SU-DHL-6 (cell line): ENCODE data around the gene PEAK3.

Experiments used
- H2AFZ ChIP-seq: fragments of 200-600 bp; sonication (generic); 2 replicates; pipeline ENCODE4 v1.6.1; 2014; ENCODE audit warnings: low read depth, mild to moderate bottlenecking, moderate library complexity, mixed read lengths, antibody characterized with exemption, low read length; ENCODE audit not compliant: severe bottlenecking
- H3F3A ChIP-seq: fragments of 200-600 bp; shearing (Covaris generic); 2 replicates; pipeline ENCODE4 v1.6.0; 2016; ENCODE audit warnings: antibody characterized with exemption, mild to moderate bottlenecking; ENCODE audit not compliant: insufficient read depth
- H3K27ac ChIP-seq: fragments of 200-600 bp; sonication (generic); 2 replicates; pipeline ENCODE4 v1.5.1; 2016; ENCODE audit warnings: low read depth, mild to moderate bottlenecking, low read length, moderate library complexity, mixed read lengths
- H3K27me3 ChIP-seq: fragments of 200-600 bp; sonication (generic), shearing (Covaris generic); 2 replicates; pipeline ENCODE4 v1.6.0; 2014; ENCODE audit warnings: mild to moderate bottlenecking, low read length
- H3K36me3 ChIP-seq: fragments of 200-600 bp; sonication (generic); 2 replicates; pipeline ENCODE4 v1.6.1; 2014; ENCODE audit warnings: mild to moderate bottlenecking, low read length, mixed read lengths
- H3K4me2 ChIP-seq: fragments of 300-600, 200-600 bp; shearing (Covaris generic), sonication (generic); 2 replicates; pipeline ENCODE4 v1.6.0; 2014; ENCODE audit warnings: low read length, low read depth, mild to moderate bottlenecking; ENCODE audit not compliant: poor library complexity, severe bottlenecking
- H3K4me3 ChIP-seq: fragments of 200-600 bp; sonication (generic); 2 replicates; pipeline ENCODE4 v1.5.1; 2014; ENCODE audit warnings: antibody characterized with exemption, low read length, mild to moderate bottlenecking, mixed read lengths; ENCODE audit not compliant: insufficient read depth, poor library complexity, severe bottlenecking
- H3K79me2 ChIP-seq: fragments of 200-600 bp; sonication (generic); 2 replicates; pipeline ENCODE4 v1.6.1; 2014; ENCODE audit warnings: mild to moderate bottlenecking, low read length, moderate library complexity; ENCODE audit not compliant: insufficient read depth
- H3K9ac ChIP-seq: fragments of 200-600 bp; sonication (generic); 2 replicates; pipeline ENCODE4 v1.7.0; 2014; ENCODE audit warnings: mild to moderate bottlenecking, low read length
- H3K9me2 ChIP-seq: fragments of 200-600 bp; sonication (generic); replicated peaks from 2 replicates; pipeline ENCODE4 v1.6.1; 2014; ENCODE audit warnings: low read length; ENCODE audit not compliant: insufficient read depth
- H3K9me3 ChIP-seq: fragments of 200-600 bp; sonication (generic); 2 replicates; pipeline ENCODE4 v1.6.1; 2014; ENCODE audit warnings: low read length, mixed read lengths; ENCODE audit not compliant: insufficient read depth
- H4K20me1 ChIP-seq: fragments of 200-600 bp; sonication (generic); 2 replicates; pipeline ENCODE4 v1.6.1; 2014; ENCODE audit warnings: low read depth, mild to moderate bottlenecking, antibody characterized with exemption, low read length, moderate library complexity, mixed read lengths
- CTCF ChIP-seq: fragments of 200-600 bp; sonication (generic); IDR thresholded peaks from one replicate; pipeline ENCODE4 v1.5.1; 2017; ENCODE audit warnings: antibody characterized with exemption, mild to moderate bottlenecking, low read length, moderate library complexity; ENCODE audit not compliant: insufficient read depth, poor library complexity, severe bottlenecking
- EZH2phosphoT487 ChIP-seq: fragments of 200-600 bp; sonication (generic), shearing (Covaris generic); conservative IDR thresholded peaks from 2 replicates; pipeline ENCODE4 v1.6.1; 2018; ENCODE audit warnings: mild to moderate bottlenecking, antibody characterized with exemption, low read length, moderate library complexity, mixed read lengths

Gene PEAK3

GRCh38 chr19:2278459-2279158 is 3.4 kb downstream of the PEAK3 start:
- TF ChIP-seq CTCF (no peak), EZH2phosphoT487 (no peak)
- Histone ChIP-seq H3K79me2 (peaks cover 8% of the 10 kb centered on the region), H3K4me3 (no peak overlapping the region), H3K9me2 (no peaks in the 10 kb centered on the region), H4K20me1 (peaks cover 6% of the 10 kb centered on the region; the same call in 1 of the 2 replicates), H3K36me3 (no peaks in the 10 kb centered on the region), H3K9ac (no peak overlapping the region), H3K27ac (no peak overlapping the region), H2AFZ (no peak overlapping the region), H3F3A (peaks cover 4% of the 10 kb centered on the region; the same call in 1 of the 2 replicates), H3K9me3 (no peaks in the 10 kb centered on the region), H3K4me2 (no peak overlapping the region), H3K27me3 (no peaks in the 10 kb centered on the region)

GRCh38 chr19:2277138-2277537 is 4.8 kb downstream of the PEAK3 start:
- Histone ChIP-seq H3K4me3 (no peak overlapping the region), H2AFZ (no peak overlapping the region), H3K9ac (no peak overlapping the region), H3K27ac (no peak overlapping the region), H3K9me2 (no peaks in the 10 kb centered on the region), H3F3A (peaks cover 18% of the 10 kb centered on the region), H3K9me3 (no peaks in the 10 kb centered on the region), H3K36me3 (no peaks in the 10 kb centered on the region), H3K4me2 (no peak overlapping the region), H3K79me2 (peaks cover 16% of the 10 kb centered on the region), H4K20me1 (peaks cover 6% of the 10 kb centered on the region; the same call in 1 of the 2 replicates), H3K27me3 (no peaks in the 10 kb centered on the region)
- TF ChIP-seq CTCF (no peak), EZH2phosphoT487 (no peak)

DNA sequence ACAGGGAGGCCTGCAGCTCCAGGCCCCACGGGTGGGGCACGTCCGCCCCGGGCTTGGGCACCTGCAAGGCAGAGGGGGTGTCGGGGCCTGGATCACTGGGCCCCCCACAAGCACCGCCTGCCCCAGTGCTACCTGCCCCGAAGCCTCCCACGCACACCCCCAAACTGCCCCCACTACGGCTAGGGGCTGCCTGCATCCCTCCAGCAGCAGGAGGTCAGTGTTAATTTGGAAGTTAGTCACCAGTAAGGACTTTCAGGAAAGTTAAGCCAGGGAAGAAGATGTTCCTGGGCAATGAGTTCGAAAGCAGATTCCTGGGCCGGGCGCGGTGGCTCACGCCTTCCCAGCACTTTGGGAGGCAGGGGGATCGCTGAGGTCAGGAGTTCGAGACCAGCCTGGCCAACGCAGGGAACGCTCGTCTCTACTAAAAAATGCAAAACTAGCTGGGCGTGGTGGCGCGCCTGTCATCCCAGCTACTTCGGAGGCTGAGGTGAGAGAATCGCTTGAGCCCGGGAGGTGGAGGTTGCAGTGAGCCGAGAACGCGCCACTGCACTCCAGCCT is 5.5 kb downstream of the PEAK3 start:
- Histone ChIP-seq H3K9me3 (no peaks in the 10 kb centered on the region), H3K4me3 (no peak overlapping the region), H3K9me2 (no peaks in the 10 kb centered on the region), H3K27me3 (no peaks in the 10 kb centered on the region), H4K20me1 (peaks cover 6% of the 10 kb centered on the region; the same call in 1 of the 2 replicates), H2AFZ (no peak overlapping the region), H3K9ac (no peak overlapping the region), H3K27ac (no peak overlapping the region), H3F3A (peaks cover 24% of the 10 kb centered on the region), H3K79me2 (peaks cover 22% of the 10 kb centered on the region), H3K36me3 (peaks cover 3% of the 10 kb centered on the region; the same call in 1 of the 2 replicates), H3K4me2 (no peak overlapping the region)
- no peak for TF ChIP-seq CTCF
- no peak for TF ChIP-seq EZH2phosphoT487
